ENCODE measurements around the gene CRELD1.

Gene CRELD1

DNA sequence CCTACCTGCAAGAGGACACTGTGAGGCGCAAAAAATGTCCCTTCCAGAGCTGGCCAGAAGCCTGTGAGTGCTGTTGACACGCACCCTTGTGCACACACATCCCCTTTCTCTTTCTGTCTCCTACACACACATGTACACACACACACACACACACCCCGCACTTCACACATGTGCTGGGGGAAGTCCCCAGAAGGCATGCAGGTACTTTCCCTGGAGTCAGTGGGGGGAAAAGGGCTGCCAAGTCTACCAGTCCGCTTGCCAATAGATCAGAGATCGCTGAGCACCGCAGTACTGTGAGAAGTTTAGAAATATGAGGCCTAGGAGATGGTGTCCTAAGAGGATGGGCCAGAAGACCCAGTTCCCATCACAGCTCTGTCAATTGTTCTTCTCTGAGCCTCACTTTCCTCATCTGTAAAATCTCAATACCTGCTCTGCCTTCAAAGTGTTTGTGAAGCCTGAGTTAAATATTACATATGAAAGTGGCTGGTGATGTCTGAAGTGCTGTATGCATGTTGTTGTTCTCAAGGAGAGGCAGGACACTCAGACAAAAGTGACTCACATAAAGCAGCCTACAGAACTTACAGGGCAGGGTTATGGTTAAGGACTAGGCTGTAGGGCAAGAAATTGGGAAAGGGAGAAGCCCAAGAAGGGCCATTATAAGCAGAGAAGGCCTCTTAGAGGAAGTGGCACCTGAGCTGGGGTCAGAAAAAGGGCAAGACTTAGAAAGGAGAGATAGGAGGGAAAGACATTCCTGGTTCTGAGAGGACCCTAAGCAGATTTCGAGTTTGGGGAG, 24.2 kb upstream of the CRELD1 start:
- Histone ChIP-seq H4K20me1 (ENCODE audit: insufficient read depth, low read length) (no peaks in the 10 kb centered on the region), H3K27ac (ENCODE audit: low read depth, low read length, poor library complexity, severe bottlenecking) (no peak overlapping the region), H3K9me2 (ENCODE audit: low read depth, low read length) (no peaks in the 10 kb centered on the region), H3K4me2 (ENCODE audit: low read length) (no peak overlapping the region), H3K4me1 (ENCODE audit: insufficient read depth, low read length, severe bottlenecking) (no peaks in the 10 kb centered on the region), H3K27me3 (ENCODE audit: insufficient read depth, low read length) (0 out of 2 replicates have a peak, but pooled peaks cover 4% of the 10 kb centered on the region), H2AFZ (ENCODE audit: low read length) (no peak overlapping the region), H3K4me3 (ENCODE audit: low read depth, low read length, poor library complexity, severe bottlenecking) (no peak overlapping the region), H3K36me3 (ENCODE audit: insufficient read depth, low read length) (no peaks in the 10 kb centered on the region), H3K9me3 (ENCODE audit: low read length) (no peaks in the 10 kb centered on the region), H3K9ac (ENCODE audit: low read length) (no peak overlapping the region), H3K79me2 (ENCODE audit: insufficient read depth, low read length) (no peaks in the 10 kb centered on the region), H3F3A (ENCODE audit: insufficient read depth, low read length) (no peaks in the 10 kb centered on the region)
- TF ChIP-seq EZH2 (IDR thresholded peaks at IDR 0.05; ENCODE audit: borderline replicate concordance, low read length): no peak
- TF ChIP-seq, protein P1, sequence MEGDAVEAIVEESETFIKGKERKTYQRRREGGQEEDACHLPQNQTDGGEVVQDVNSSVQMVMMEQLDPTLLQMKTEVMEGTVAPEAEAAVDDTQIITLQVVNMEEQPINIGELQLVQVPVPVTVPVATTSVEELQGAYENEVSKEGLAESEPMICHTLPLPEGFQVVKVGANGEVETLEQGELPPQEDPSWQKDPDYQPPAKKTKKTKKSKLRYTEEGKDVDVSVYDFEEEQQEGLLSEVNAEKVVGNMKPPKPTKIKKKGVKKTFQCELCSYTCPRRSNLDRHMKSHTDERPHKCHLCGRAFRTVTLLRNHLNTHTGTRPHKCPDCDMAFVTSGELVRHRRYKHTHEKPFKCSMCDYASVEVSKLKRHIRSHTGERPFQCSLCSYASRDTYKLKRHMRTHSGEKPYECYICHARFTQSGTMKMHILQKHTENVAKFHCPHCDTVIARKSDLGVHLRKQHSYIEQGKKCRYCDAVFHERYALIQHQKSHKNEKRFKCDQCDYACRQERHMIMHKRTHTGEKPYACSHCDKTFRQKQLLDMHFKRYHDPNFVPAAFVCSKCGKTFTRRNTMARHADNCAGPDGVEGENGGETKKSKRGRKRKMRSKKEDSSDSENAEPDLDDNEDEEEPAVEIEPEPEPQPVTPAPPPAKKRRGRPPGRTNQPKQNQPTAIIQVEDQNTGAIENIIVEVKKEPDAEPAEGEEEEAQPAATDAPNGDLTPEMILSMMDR (IDR thresholded peaks at IDR 0.05; ENCODE audit: low read length): no peak

DNA sequence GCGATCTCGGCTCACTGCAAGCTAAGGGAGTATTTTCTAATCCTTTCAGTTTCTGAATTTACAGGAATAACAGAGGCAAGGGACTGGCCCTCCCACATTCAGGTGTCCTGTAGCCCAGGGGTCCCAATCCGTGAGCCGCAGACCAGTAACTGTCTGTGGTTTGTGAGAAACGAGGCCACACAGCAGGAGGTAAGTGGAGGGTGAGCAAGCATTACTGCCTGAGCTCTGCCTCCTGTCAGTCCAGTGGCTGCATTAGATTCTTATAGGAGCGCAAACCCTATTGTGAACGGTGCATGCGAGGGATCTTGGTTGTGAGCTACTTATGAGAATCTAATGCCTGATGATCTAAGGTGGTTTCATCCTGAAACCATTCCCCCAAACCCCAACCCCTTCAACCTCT, 21.8 kb upstream of the CRELD1 start:
- H2AFZ ChIP-seq (ENCODE audit: low read length): no peak overlapping the region
- H3K4me2 ChIP-seq (ENCODE audit: low read length): no peak overlapping the region
- no peak overlapping the region for H3K4me3 ChIP-seq (ENCODE audit: low read depth, low read length, poor library complexity, severe bottlenecking)
- no peak overlapping the region for H3K27ac ChIP-seq (ENCODE audit: low read depth, low read length, poor library complexity, severe bottlenecking)
- H3K9me3 ChIP-seq (ENCODE audit: low read length): no peaks in the 10 kb centered on the region
- H3K4me1 ChIP-seq (ENCODE audit: insufficient read depth, low read length, severe bottlenecking): no peaks in the 10 kb centered on the region
- no peaks in the 10 kb centered on the region for H3K79me2 ChIP-seq (ENCODE audit: insufficient read depth, low read length)
- no peaks in the 10 kb centered on the region for H4K20me1 ChIP-seq (ENCODE audit: insufficient read depth, low read length)
- TF ChIP-seq, protein P1 (IDR thresholded peaks at IDR 0.05; ENCODE audit: low read length): no peak
- no peak for TF ChIP-seq EZH2 (IDR thresholded peaks at IDR 0.05; ENCODE audit: borderline replicate concordance, low read length)
- no peaks in the 10 kb centered on the region for H3K36me3 ChIP-seq (ENCODE audit: insufficient read depth, low read length)
- no peaks in the 10 kb centered on the region for H3F3A ChIP-seq (ENCODE audit: insufficient read depth, low read length)
- H3K9ac ChIP-seq (ENCODE audit: low read length): no peak overlapping the region
- no peaks in the 10 kb centered on the region for H3K9me2 ChIP-seq (ENCODE audit: low read depth, low read length)
- H3K27me3 ChIP-seq (ENCODE audit: insufficient read depth, low read length): 0 out of 2 replicates have a peak, but pooled peaks cover 1% of the 10 kb centered on the region

DNA sequence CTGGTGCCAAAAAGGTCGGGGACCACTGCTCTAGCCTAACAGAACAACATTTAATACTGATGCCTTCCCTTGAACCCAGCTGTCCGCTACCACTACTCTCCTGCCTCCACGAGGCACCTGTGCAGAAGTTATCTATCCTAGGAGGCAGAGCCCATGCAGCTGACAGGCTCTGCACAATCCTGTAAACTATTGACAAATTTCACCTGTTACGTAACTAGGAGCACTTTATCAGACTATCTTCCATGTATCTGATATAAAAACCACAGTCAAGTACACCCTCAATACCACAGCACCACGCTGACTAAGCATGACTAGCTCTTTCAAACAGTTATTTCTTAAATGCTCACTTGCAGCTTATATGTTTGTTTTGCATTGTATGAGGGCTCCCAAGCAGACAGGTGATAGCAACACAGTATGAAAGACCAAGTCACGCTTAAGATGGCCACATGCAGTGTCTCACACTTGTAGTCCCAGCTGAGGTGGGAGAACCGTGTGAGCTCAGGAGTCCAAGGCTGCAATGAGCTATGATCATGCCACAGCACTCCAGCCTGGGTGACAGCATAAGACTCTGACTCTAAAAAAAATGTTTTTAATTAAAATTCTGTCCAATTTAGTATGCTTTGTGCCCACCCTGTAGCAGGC, 21.2 kb upstream of the CRELD1 start:
- no peaks in the 10 kb centered on the region for H3K4me1 ChIP-seq (ENCODE audit: insufficient read depth, low read length, severe bottlenecking)
- H4K20me1 ChIP-seq (ENCODE audit: insufficient read depth, low read length): no peaks in the 10 kb centered on the region
- no peak overlapping the region for H3K4me3 ChIP-seq (ENCODE audit: low read depth, low read length, poor library complexity, severe bottlenecking)
- no peak overlapping the region for H3K27ac ChIP-seq (ENCODE audit: low read depth, low read length, poor library complexity, severe bottlenecking)
- no peaks in the 10 kb centered on the region for H3K79me2 ChIP-seq (ENCODE audit: insufficient read depth, low read length)
- no peaks in the 10 kb centered on the region for H3K27me3 ChIP-seq (ENCODE audit: insufficient read depth, low read length)
- no peaks in the 10 kb centered on the region for H3K9me2 ChIP-seq (ENCODE audit: low read depth, low read length)
- no peaks in the 10 kb centered on the region for H3K36me3 ChIP-seq (ENCODE audit: insufficient read depth, low read length)
- H3K9me3 ChIP-seq (ENCODE audit: low read length): no peaks in the 10 kb centered on the region
- TF ChIP-seq, protein P1 (IDR thresholded peaks at IDR 0.05; ENCODE audit: low read length): no peak
- TF ChIP-seq EZH2 (IDR thresholded peaks at IDR 0.05; ENCODE audit: borderline replicate concordance, low read length): no peak
- no peak overlapping the region for H3K9ac ChIP-seq (ENCODE audit: low read length)
- no peak overlapping the region for H3K4me2 ChIP-seq (ENCODE audit: low read length)
- no peaks in the 10 kb centered on the region for H3F3A ChIP-seq (ENCODE audit: insufficient read depth, low read length)
- no peak overlapping the region for H2AFZ ChIP-seq (ENCODE audit: low read length)
